ENCODE data around the gene MAP3K14. TPM values are rescaled to one million over a fixed set of nuclear protein-coding genes. Genes with fewer than 3 reads are reported as not detected.

MAP3K14 gene
- total and polyA plus RNA-seq, 2 of the 4 experiments (the other 2 are of a cell fraction) = 4.1 to 21.7 TPM

DNA sequence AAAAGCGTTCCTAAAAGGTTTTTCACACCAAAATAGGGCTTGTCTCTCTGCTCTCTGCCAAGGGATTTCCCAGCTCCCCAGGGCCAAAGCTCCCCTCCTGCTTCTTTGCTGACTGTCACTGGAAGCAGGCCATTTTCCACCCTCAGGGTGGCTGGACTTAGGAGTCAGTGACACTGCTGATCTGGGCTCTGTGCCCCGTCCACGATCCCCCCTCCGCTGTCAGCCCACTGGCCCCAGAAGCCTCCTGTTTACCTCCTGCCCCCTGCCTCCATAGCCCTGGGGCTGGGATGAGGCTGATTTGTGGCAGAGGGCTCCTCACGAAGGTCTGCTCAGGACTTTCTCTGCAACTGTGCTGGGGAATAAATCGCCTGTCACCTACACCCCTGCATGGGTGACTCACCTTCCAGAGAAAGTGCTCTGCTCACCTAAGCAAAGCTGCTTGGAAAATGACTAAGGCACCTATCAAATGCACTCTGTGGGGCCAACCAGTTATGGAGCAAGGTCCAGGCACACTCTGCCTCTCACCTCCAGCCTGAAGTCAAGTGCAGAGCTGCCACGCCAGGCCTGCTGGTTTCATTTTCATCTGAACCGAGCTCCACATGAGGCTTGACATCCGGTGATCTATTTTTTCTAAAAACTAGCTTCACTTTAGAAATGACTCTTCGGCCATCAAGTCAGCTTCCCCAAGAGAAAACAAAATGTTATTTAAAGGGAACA, 4.9 kb downstream of the MAP3K14 start:
- no peak overlapping the region for H4K91ac ChIP-seq (ENCODE audit: insufficient read depth, low read depth, low read length)
- CTCF ChIA-PET = interaction anchor here (0.8 to 1.5 kb wide), 4 partner anchors 24 to 73 kb away, joined by 3 to 7 read pairs (median 6); no protein-coding TSS in a partner anchor
- H3K9ac ChIP-seq (ENCODE audit: low read depth, low read length) = no peak overlapping the region
- no peak overlapping the region for H2AK9ac ChIP-seq (replicated peaks; ENCODE audit: low read depth, low read length, poor library complexity)
- H2AFZ ChIP-seq (replicated peaks; ENCODE audit: low read length, poor library complexity) = peak overlapping the region; percentile 15
- POLR2A ChIA-PET (ENCODE audit: unreplicated experiment) = interaction anchor here (0.6 to 0.7 kb wide), 2 partner anchors 37 to 65 kb away, joined by 3 to 6 read pairs; no protein-coding TSS in a partner anchor
- 0 out of 2 replicates have a peak overlapping the region, but pooled peaks have one; percentile 8 for H3K14ac ChIP-seq (replicated peaks; ENCODE audit: low read depth, low read length)
- peaks cover 46% of the 10 kb centered on the region for H3K4me1 ChIP-seq (ENCODE audit: control insufficient read depth, insufficient read depth, low read length)
- no peak overlapping the region for H3K18ac ChIP-seq (ENCODE audit: low read depth, low read length)
- WGBS, 2 experiments (ENCODE audit: extremely low coverage in 2 of 2, insufficient read length in 1 of 2) = no CpG with 5 or more reads among the region's 10 CpGs
- in situ Hi-C loops (cut with MboI; ENCODE audit: low sequenced_read_pairs) = loop anchor here (5.0 kb wide), 1 partner anchor 60 kb away; no protein-coding TSS in a partner anchor
- H4K8ac ChIP-seq (ENCODE audit: low read depth in 2 of 2, low read length in 2 of 2) = 0 out of 4 replicates have a peak overlapping the region, but pooled peaks of 1 of the 2 experiments have one; percentile 1
- intact Hi-C loops (cut with micrococcal nuclease) = no loop called here
- H3K4me2 ChIP-seq (ENCODE audit: low read depth, low read length) = peak overlapping the region; percentile 56
- H3K27me3 ChIP-seq (ENCODE audit: control insufficient read depth, insufficient read depth, low read length) = no peaks in the 10 kb centered on the region
- H3K36me3 ChIP-seq (ENCODE audit: control insufficient read depth, insufficient read depth, low read length) = peaks cover 8% of the 10 kb centered on the region
- H2BK120ac ChIP-seq (ENCODE audit: low read depth, low read length) = no peak overlapping the region
- peaks cover 43% of the 10 kb centered on the region for H3K9me1 ChIP-seq (ENCODE audit: insufficient read depth, low read length)
- H3K4me3 ChIP-seq (ENCODE audit: insufficient read depth, low read depth, low read length) = no peak overlapping the region
- 0 out of 2 replicates have a peak overlapping the region, but pooled peaks have one; percentile 6 for H2BK20ac ChIP-seq (ENCODE audit: low read depth, low read length)
- H3K23ac ChIP-seq (ENCODE audit: low read depth, low read length) = 0 out of 2 replicates have a peak overlapping the region, but pooled peaks have one; percentile 14
- H3K56ac ChIP-seq (ENCODE audit: extremely low read depth, insufficient read depth, low read length) = no peak overlapping the region
- H2BK5ac ChIP-seq (ENCODE audit: low read depth, low read length, poor library complexity, severe bottlenecking) = peak overlapping the region; percentile 38
- H3K4ac ChIP-seq (ENCODE audit: low read depth, low read length) = peak overlapping the region; percentile 21; the same call in 1 of the 2 replicates
- H2AK5ac ChIP-seq (ENCODE audit: low read depth, low read length) = peak overlapping the region; percentile 10; the same call in 1 of the 2 replicates
- H3K27ac ChIP-seq (ENCODE audit: insufficient read depth, low read length) = peak overlapping the region; percentile 31
- no peaks in the 10 kb centered on the region for H3K9me3 ChIP-seq (ENCODE audit: control insufficient read depth, insufficient read depth, low read length)
- TF ChIP-seq FOS (IDR thresholded peaks at IDR 0.05; ENCODE audit: low read depth, low read length) (peak; percentile 43; the same call in 1 of the 2 replicates), MAZ (IDR thresholded peaks at IDR 0.05; ENCODE audit: borderline replicate concordance, low read depth, low read length) (no peak), MXI1 (IDR thresholded peaks at IDR 0.05; ENCODE audit: borderline replicate concordance, low read depth, low read length) (no peak), BHLHE40 (IDR thresholded peaks at IDR 0.05; ENCODE audit: low read depth, low read length) (peak; percentile 4; the same call in 1 of the 2 replicates), SMC3 (IDR thresholded peaks at IDR 0.05; ENCODE audit: low read depth, low read length) (no peak)
- peaks cover 82% of the 10 kb centered on the region for H4K20me1 ChIP-seq (ENCODE audit: insufficient read depth, low read length)
- peaks cover 35 to 88% of the 10 kb centered on the region in 2 experiments for H3K79me1 ChIP-seq (ENCODE audit: low read depth in 1 of 2, low read length in 2 of 2)
- BruUV-seq (replicated peaks) = no TSS peak
- H2BK15ac ChIP-seq (ENCODE audit: low read depth, low read length) = no peak overlapping the region
- H4K5ac ChIP-seq (ENCODE audit: low read depth, low read length) = peak overlapping the region; percentile 6; the same call in 1 of the 2 replicates
- dilution Hi-C loops (cut with HindIII; ENCODE audit: low sequenced_read_pairs, unreplicated experiment) = no loop called here
- ATAC-seq (ENCODE audit: low read depth) (no peak), DNase-seq (peak; percentile 63)
